ENCODE measurements around the gene ATXN10. TPM values are rescaled to one million over a fixed set of nuclear protein-coding genes. Genes with fewer than 3 reads are reported as not detected.

Gene ATXN10
- total and polyA plus RNA-seq, 2 of the 8 experiments (the other 6 are each of a cell fraction or from before 2014, with no cell fraction given) = 134 to 210 TPM

DNA sequence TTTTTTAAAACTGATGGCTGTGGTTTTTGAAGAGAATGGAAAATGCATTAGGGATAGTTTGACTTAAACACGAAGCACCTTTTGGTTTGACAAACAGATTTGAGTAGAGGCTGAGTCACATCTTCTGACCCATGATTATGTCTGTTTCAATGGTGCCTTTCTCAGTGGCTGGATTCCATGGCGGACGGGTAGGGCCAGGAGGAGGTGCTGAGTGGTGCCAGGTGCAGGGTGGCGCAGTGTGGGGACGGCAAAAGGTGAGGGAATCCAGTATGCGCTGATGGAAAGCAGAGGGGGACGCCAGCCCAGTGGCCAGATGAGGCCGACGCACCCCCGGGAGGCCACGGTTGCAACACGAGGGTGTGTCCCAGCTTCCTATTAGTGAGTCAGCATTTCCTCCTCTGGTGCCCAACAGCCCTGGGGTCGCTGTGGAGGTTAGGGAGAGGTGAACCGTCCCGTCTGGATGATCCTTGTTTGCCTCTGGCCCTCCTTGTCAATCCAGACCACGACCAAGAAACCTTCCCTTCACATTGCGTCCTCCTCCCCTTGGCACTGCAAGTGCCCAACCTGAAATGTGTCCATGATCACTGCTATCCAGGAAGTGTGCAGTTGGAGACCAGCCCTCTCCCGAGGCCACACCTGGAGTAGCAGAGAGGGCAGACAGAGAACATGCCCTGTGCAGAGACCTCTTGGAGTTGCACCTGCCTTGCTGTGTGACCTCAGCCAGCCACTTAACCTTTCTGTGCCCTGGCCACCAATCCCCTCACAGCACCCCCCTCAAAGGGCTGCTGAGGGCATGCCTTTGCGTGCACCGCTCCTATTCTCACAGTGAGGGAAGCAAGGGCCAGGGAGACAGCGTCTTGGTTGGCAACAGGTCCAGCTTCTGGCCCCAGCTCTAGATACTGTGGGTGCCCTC lies 32.5 kb upstream of the ATXN10 start:
- H4K5ac ChIP-seq (ENCODE audit: insufficient read length, low read depth, low read length) = no peak overlapping the region
- no peaks in the 10 kb centered on the region for H3K9me3 ChIP-seq (ENCODE audit: insufficient read depth in 2 of 2, low read depth in 1 of 2, low read length in 1 of 2)
- CTCF ChIA-PET (ENCODE audit: partially characterized antibody) = interaction anchor here (1.0 to 1.7 kb wide), 8 partner anchors 11 to 239 kb away, joined by 3 to 4 read pairs (median 4); no protein-coding TSS in a partner anchor
- POLR2A ChIA-PET (ENCODE audit: partially characterized antibody) = interaction anchor here (0.6 to 1.1 kb wide), 2 partner anchors 14 to 17 kb away, joined by 3 to 4 read pairs; no protein-coding TSS in a partner anchor
- peak overlapping the region; percentile 29; the same call in 1 of the 2 replicates for H2BK20ac ChIP-seq (ENCODE audit: low read length)
- peak overlapping the region; percentile 14; the same call in 1 of the 2 replicates for H2BK15ac ChIP-seq (ENCODE audit: low read length)
- H4K8ac ChIP-seq (ENCODE audit: extremely low read depth, insufficient read depth, low read length) = peak overlapping the region; percentile 28; the same call in 1 of the 2 replicates
- H3K18ac ChIP-seq (ENCODE audit: extremely low read depth, low read length) = 0 out of 2 replicates have a peak overlapping the region, but pooled peaks have one; percentile 0
- TF ChIP-seq CBX5 (IDR thresholded peaks at IDR 0.05; ENCODE audit: low read depth, low read length) (no peak), PHF8 (conservative IDR thresholded peaks at IDR 0.05; ENCODE audit: low read depth, low read length) (no peak), KDM5A (IDR thresholded peaks at IDR 0.05; ENCODE audit: low read length) (no peak), MAFK (IDR thresholded peaks at IDR 0.05; ENCODE audit: low read depth, low read length) (peak; percentile 66; the same call in 1 of the 2 replicates), NANOG (IDR thresholded peaks at IDR 0.05; ENCODE audit: insufficient read depth, low read depth, low read length, poor library complexity, severe bottlenecking) (no peak), GABPA (IDR thresholded peaks at IDR 0.05; ENCODE audit: borderline replicate concordance, insufficient read depth, low read length) (no peak), BACH1 (IDR thresholded peaks at IDR 0.05; ENCODE audit: low read length) (peak; percentile 79)
- TF ChIP-seq, protein P1, sequence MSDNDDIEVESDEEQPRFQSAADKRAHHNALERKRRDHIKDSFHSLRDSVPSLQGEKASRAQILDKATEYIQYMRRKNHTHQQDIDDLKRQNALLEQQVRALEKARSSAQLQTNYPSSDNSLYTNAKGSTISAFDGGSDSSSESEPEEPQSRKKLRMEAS (IDR thresholded peaks at IDR 0.05) = peak; percentile 8; the same call in 1 of the 2 replicates
- H3K79me1 ChIP-seq (ENCODE audit: low read depth, low read length) = no peaks in the 10 kb centered on the region
- H2BK12ac ChIP-seq (ENCODE audit: low read depth, low read length) = peak overlapping the region; percentile 7; the same call in 1 of the 2 replicates
- H4K20me1 ChIP-seq (replicated peaks in 1 of 2; ENCODE audit: control insufficient read depth in 1 of 2, insufficient read depth in 2 of 2, low read length in 2 of 2) = no peaks in the 10 kb centered on the region
- no peaks in the 10 kb centered on the region for H3K36me3 ChIP-seq (ENCODE audit: control insufficient read depth in 2 of 4, insufficient read depth in 4 of 4, low read length in 3 of 4)
- peaks cover 0 to 17% (median 9%) of the 10 kb centered on the region in 4 experiments; a peak in 3 of 7 replicates for H3K4me1 ChIP-seq (replicated peaks in 1 of 4; ENCODE audit: control insufficient read depth in 3 of 4, insufficient read depth in 4 of 4, low read length in 3 of 4)
- WGBS, 2 experiments (ENCODE audit: extremely low coverage in 1 of 2, insufficient coverage in 1 of 2, insufficient read length in 1 of 2, insufficient replicate concordance in 2 of 2, low coverage in 1 of 2, low lambda C conversion rate in 2 of 2, missing lambda C conversion rate in 1 of 2) = 89% methylated on average over 21 of the region's 21 CpGs; no CpG with 5 or more reads in 1 of the 2 experiments
- no peaks in the 10 kb centered on the region for H3K23me2 ChIP-seq (ENCODE audit: low read depth, low read length)
- H3K14ac ChIP-seq (ENCODE audit: insufficient read length) = no peak overlapping the region
- H3K4me3 ChIP-seq (ENCODE audit: extremely low read depth in 1 of 4, insufficient read depth in 2 of 4, low read depth in 3 of 4, low read length in 4 of 4) = no peak overlapping the region
- FAIRE-seq = no peak
- DNase-seq (ENCODE audit: low read depth in 1 of 2, low spot score in 2 of 2) = no peak
- H3K27ac ChIP-seq (ENCODE audit: low read depth, low read length) = no peak overlapping the region
- H3K4me2 ChIP-seq (ENCODE audit: insufficient read depth in 1 of 2, low read depth in 2 of 2, low read length in 2 of 2) = no peak overlapping the region
- H3K9ac ChIP-seq (replicated peaks in 1 of 4; ENCODE audit: extremely low read depth in 1 of 4, low read depth in 3 of 4, low read length in 3 of 4) = no peak overlapping the region
- no peak overlapping the region for H2BK120ac ChIP-seq (replicated peaks; ENCODE audit: low read depth, low read length)
- H2AK5ac ChIP-seq (ENCODE audit: low read depth, low read length) = no peak overlapping the region
- H2BK5ac ChIP-seq (ENCODE audit: low read depth, low read length) = no peak overlapping the region; the same call in 1 of the 2 replicates
- no peak overlapping the region for H3K23ac ChIP-seq (ENCODE audit: insufficient read length)
- peak overlapping the region; percentile 12; the same call in 1 of the 2 replicates for H2AFZ ChIP-seq (ENCODE audit: low read length)
- no peak overlapping the region for H3K4ac ChIP-seq (replicated peaks; ENCODE audit: insufficient read length, low read depth, low read length)
- H3K79me2 ChIP-seq (ENCODE audit: control insufficient read depth in 1 of 2, insufficient read depth in 2 of 2, low read length in 2 of 2) = no peaks in the 10 kb centered on the region
- no peaks in the 10 kb centered on the region; a peak in 1 of 7 replicates for H3K27me3 ChIP-seq (replicated peaks in 1 of 4; ENCODE audit: control insufficient read depth in 3 of 4, extremely low read depth in 1 of 4, insufficient read depth in 3 of 4, low read length in 3 of 4)
- H4K91ac ChIP-seq (replicated peaks; ENCODE audit: insufficient read length, low read length) = peak overlapping the region; percentile 12
- no peak overlapping the region for H3K56ac ChIP-seq (replicated peaks; ENCODE audit: insufficient read length, low read depth, low read length)

Measured in H1 (cell line).